Duodenal mucosa (tissue), 2 donors: Measurements from ENCODE around the gene MAGI2.

Source experiments
- H3K27ac ChIP-seq: one replicate; pipeline ENCODE4 v1.7.0; 2013; ENCODE audit warnings: low read depth, low read length
- H3K27me3 ChIP-seq, 2 donors: one replicate each; pipeline ENCODE4 v1.7.0; 2013; ENCODE audit warnings: low read length in 2 of 2, control low read depth in 1 of 2; ENCODE audit not compliant: insufficient read depth in 2 of 2, control insufficient read depth in 1 of 2
- H3K36me3 ChIP-seq, 2 donors: one replicate each; pipeline ENCODE4 v1.7.0; 2013; ENCODE audit warnings: low read length in 2 of 2, control low read depth in 1 of 2; ENCODE audit not compliant: insufficient read depth in 2 of 2, control insufficient read depth in 1 of 2
- H3K4me1 ChIP-seq, 2 donors: one replicate each; pipeline ENCODE4 v1.7.0; 2013; ENCODE audit warnings: low read length in 2 of 2, control low read depth in 1 of 2; ENCODE audit not compliant: insufficient read depth in 2 of 2, control insufficient read depth in 1 of 2
- H3K4me3 ChIP-seq, 2 donors: one replicate each; pipeline ENCODE4 v1.7.0; 2013; ENCODE audit warnings: low read length in 2 of 2, low read depth in 1 of 2
- H3K9ac ChIP-seq, 2 donors: one replicate each; pipeline ENCODE4 v1.7.0; 2013; ENCODE audit warnings: low read length in 2 of 2, low read depth in 1 of 2
- H3K9me3 ChIP-seq, 2 donors: one replicate each; pipeline ENCODE4 v1.7.0; 2013; ENCODE audit warnings: low read length in 2 of 2, control low read depth in 1 of 2; ENCODE audit not compliant: control insufficient read depth in 1 of 2

The MAGI2 gene

DNA sequence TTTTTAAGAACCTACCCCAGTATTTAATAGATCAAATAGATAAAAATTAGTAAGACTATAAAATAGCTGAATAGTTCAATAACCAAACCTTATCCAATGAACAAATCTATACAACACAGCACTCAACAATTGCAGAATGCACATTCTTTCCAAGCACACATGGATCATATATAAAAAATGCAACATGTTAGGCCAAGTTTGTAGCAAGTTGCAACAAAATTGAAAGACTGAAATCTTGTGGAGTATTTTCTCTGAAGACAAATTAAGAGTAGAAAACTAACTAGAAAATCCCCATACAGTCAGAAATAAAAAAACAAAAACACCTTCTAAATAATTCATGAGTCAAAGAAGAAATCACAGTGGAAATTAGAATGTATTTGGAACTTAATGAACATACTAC is 1337.6 kb downstream of the MAGI2 start:
- Histone ChIP-seq H3K9me3 (no peaks in the 10 kb centered on the region), H3K4me3 (no peak overlapping the region), H3K27ac (no peak overlapping the region), H3K4me1 (no peaks in the 10 kb centered on the region), H3K36me3 (no peaks in the 10 kb centered on the region), H3K9ac (no peak overlapping the region), H3K27me3 (no peaks in the 10 kb centered on the region)

DNA sequence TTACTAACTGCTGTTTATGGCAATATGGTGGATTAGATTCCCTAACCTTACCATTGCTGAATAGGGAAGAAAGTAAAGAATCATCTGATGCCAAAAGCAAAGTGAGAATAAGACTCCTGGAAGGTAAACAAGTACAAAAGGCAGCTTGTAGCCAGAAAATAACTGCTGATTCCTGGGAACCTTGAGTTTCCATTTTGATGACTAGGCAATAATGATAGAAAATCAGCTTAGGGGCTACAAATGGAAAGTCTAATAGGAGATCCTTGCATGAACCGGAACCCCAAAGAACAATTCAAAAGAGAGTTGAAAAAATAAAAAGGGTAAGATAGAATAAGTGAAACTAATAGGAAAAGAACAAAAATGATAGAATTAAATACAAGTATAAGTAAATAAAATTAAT is 1338.5 kb downstream of the MAGI2 start:
- H3K27ac ChIP-seq: no peak overlapping the region
- no peaks in the 10 kb centered on the region for H3K9me3 ChIP-seq
- no peaks in the 10 kb centered on the region for H3K4me1 ChIP-seq
- H3K27me3 ChIP-seq: no peaks in the 10 kb centered on the region
- H3K9ac ChIP-seq: no peak overlapping the region
- no peak overlapping the region for H3K4me3 ChIP-seq
- H3K36me3 ChIP-seq: no peaks in the 10 kb centered on the region

DNA sequence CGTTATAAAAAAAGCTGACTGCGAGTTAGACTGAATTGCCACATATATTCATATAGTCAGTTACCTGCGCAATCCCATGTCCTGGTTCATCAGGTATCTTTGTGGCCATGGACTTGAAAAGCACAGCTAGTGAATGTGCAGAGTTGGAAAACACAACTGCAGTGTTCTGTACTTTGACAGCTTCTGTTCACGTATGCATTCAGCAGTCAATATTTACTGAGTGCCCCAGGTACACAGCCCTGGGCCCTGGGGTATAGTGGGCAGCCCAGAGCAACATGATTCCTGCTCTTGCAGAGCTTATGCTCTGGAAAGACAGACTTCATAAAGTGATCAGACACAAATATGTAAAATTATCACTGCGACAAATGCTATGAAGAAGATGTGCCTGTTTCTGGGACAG is 1341.0 kb downstream of the MAGI2 start:
- Histone ChIP-seq H3K27ac (no peak overlapping the region), H3K27me3 (no peaks in the 10 kb centered on the region), H3K9me3 (no peaks in the 10 kb centered on the region), H3K9ac (no peak overlapping the region), H3K4me3 (no peak overlapping the region), H3K36me3 (no peaks in the 10 kb centered on the region), H3K4me1 (no peaks in the 10 kb centered on the region)

DNA sequence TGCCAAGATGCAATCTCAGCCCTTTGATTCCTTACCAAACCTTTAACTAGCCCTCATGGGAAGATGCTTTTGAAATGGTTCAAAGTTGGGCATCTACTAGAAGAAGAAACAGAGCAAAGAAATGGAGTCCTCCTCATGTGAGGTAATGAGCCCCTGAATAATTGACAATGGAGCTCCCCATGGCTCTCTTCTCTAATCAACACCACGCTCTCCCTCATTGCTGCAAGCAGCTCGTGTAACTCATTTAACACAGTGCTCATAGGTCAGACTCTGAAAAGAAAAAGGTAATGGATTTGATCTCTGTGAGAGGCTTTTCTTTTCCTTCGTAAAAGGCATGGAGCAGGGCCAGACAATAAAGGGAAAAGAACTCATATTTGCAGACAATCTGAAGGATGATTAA is 1342.1 kb downstream of the MAGI2 start:
- Histone ChIP-seq H3K9me3 (no peaks in the 10 kb centered on the region), H3K9ac (no peak overlapping the region), H3K36me3 (no peaks in the 10 kb centered on the region), H3K4me3 (no peak overlapping the region), H3K4me1 (no peaks in the 10 kb centered on the region), H3K27ac (no peak overlapping the region), H3K27me3 (no peaks in the 10 kb centered on the region)

DNA sequence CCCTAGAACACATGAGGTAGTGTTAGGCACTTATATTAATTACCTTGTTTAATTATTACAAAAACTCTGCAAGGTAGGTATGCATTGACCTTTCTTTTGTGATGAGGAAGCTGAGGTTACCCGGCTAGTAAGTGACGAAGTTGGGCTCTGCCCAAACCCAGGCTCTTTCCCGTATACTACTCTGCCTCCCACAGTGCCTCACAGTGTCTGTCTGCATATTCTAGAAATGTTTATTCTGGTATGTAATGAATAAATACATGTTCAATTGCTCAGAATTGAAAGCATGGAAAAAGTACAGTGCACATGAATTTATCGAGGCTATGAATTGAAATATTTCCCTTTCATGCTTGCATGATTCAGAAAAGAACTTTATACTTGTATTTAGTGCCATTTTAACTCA is 1350.0 kb downstream of the MAGI2 start:
- Histone ChIP-seq H3K4me3 (no peak overlapping the region), H3K36me3 (no peaks in the 10 kb centered on the region), H3K27me3 (no peaks in the 10 kb centered on the region), H3K4me1 (no peaks in the 10 kb centered on the region), H3K27ac (no peak overlapping the region), H3K9me3 (no peaks in the 10 kb centered on the region), H3K9ac (no peak overlapping the region)

DNA sequence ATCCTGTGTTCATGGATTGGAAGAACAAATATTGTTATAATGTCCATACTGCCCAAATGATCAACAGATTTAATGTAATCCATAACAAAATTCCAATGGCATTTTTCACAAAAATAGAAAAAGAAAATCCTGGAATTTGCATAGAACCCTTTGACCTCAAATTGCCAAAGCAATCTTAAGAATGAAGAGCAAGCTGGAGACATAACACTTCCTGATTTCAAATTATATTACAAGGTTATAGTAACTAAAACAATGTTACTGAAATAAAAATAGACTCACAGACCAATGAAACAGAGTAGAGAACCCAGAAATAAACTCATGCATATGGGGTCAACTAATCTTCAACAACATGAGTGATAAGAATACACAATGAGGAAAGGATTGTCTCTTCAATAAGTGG is 1352.4 kb downstream of the MAGI2 start:
- no peak overlapping the region for H3K27ac ChIP-seq
- H3K27me3 ChIP-seq: no peaks in the 10 kb centered on the region
- no peaks in the 10 kb centered on the region for H3K4me1 ChIP-seq
- no peak overlapping the region for H3K9ac ChIP-seq
- no peaks in the 10 kb centered on the region for H3K36me3 ChIP-seq
- H3K4me3 ChIP-seq: no peak overlapping the region
- H3K9me3 ChIP-seq: no peaks in the 10 kb centered on the region

DNA sequence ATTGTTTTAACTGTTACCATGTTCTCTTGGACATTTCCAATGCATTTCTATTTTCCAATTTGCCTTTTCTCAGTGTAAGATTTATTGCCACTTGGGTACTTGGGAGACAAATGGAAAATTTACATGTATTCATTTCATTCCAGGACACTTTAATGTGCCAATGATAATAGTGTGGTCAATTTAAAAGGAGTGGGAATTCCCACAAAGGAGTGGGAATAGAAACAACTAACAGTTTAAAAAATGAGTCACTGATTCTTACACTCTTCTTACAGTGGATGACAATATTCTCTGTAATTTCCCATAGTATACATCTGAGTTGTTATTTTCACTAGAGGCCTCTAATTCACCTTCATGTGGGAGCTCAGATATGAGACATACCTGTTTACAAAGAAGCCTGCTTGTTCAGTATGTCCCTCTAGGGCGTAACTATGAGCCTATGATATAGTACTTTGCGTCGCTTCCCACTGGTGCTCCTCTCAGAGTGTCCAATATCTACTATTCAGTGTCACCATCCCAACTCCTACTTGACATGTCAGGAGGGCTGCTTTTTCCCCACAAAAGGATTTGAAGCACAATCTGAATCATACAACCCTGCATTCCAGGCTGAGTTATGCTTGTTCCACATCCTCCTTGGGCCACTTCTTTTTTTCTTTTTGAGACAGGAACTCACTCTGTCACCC is 1353.6 kb downstream of the MAGI2 start:
- Histone ChIP-seq H3K9ac (no peak overlapping the region), H3K9me3 (no peaks in the 10 kb centered on the region), H3K27ac (no peak overlapping the region), H3K4me1 (no peaks in the 10 kb centered on the region), H3K4me3 (no peak overlapping the region), H3K27me3 (no peaks in the 10 kb centered on the region), H3K36me3 (no peaks in the 10 kb centered on the region)

DNA sequence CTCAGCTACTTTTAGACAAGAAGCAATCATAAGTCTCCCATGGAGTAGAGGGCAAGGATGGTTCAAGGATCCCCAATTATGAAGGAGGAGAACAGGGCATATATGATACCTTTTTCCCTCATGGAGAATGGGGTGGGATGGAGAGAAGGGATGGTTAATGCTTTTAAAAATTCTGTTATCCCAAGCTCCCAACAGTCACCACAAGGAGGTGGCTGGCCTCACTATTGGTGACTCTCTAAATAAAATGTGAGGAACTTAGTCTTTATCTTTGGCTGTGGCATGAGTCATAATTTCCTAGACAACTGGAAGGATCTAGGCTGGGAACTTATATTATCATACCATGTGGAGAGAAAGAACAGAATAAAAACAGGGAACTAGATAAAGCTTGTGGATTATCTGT is 1357.9 kb downstream of the MAGI2 start:
- no peak overlapping the region for H3K27ac ChIP-seq
- no peak overlapping the region for H3K4me3 ChIP-seq
- no peaks in the 10 kb centered on the region for H3K27me3 ChIP-seq
- H3K9ac ChIP-seq: no peak overlapping the region
- H3K4me1 ChIP-seq: no peaks in the 10 kb centered on the region
- H3K36me3 ChIP-seq: no peaks in the 10 kb centered on the region
- H3K9me3 ChIP-seq: no peaks in the 10 kb centered on the region

DNA sequence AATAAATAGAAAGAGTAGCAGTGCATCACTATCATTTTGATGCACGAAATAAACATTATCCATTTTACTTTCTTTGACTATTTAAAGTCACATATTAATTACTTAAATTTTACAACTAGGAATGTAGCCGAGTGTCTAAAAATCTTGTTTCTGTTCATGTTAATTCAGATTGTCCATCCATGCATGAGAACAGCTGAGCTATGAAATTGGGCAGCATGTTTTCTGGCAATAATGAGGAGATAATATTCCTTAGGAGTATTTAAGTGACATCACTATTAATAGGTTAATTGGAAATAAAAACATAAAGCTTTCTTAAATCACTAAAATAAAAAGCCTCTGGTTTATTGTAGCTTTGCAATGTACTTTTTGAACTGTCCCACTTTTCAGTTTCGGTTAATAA is 1361.1 kb downstream of the MAGI2 start:
- H3K27me3 ChIP-seq: no peaks in the 10 kb centered on the region
- no peaks in the 10 kb centered on the region for H3K9me3 ChIP-seq
- H3K4me1 ChIP-seq: no peaks in the 10 kb centered on the region
- H3K4me3 ChIP-seq: no peak overlapping the region
- no peak overlapping the region for H3K27ac ChIP-seq
- H3K36me3 ChIP-seq: no peaks in the 10 kb centered on the region
- no peak overlapping the region for H3K9ac ChIP-seq

DNA sequence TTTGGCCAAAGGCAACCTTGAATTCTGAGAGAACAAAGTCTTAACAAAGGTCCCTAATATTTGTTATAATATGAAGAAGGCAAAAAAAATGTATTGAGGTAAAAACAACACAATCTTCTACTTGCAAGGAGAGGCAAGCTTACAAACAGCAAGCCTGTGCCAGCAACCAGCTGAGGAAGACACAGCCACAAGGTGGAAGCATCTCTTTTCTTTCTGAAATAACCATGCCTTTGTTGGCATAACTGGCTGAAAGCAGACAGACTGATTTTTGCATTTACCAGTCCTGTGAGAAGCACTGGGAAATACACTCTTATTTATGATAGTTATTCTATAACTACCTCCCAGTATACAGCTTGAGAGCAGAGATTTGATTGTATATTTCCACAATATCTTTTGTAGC is 1362.9 kb downstream of the MAGI2 start:
- Histone ChIP-seq H3K27ac (no peak overlapping the region), H3K4me3 (no peak overlapping the region), H3K9ac (no peak overlapping the region), H3K27me3 (no peaks in the 10 kb centered on the region), H3K4me1 (no peaks in the 10 kb centered on the region), H3K36me3 (no peaks in the 10 kb centered on the region), H3K9me3 (no peaks in the 10 kb centered on the region)
